Measurements from ENCODE around the gene ST3GAL2.
"Not testable (repeated sequence)": the region's sequence is repeated elsewhere in the genome, so short reads cannot be mapped to it uniquely, and the experiment has no call there.

The ST3GAL2 gene

DNA sequence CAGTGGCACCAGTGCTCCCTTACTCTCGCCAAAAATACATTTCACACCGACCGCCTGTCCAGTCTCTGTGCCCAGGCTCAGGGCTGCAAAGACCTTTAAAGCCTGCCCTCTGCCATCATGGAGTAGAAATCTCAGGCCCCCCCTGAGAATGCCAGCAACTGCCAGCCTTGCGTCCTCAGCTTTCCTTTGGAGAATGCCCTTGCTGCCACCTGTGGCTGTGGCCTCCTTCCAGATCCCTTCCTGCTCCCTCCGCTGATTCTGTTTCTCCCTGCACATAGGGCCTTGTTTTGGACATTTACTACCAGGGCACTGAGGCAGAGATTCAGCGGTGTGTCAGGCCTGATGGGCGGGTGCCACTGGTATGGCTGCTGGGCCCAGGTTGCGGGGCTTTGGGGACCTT, 28.7 kb upstream of the ST3GAL2 start:
- no peak for DNase-seq (ENCODE audit: low read depth, low spot score)

GRCh38 chr16:70467113-70467512, 28.2 kb upstream of the ST3GAL2 start:
- DNase-seq (ENCODE audit: low read depth, low spot score) = no peak

DNA sequence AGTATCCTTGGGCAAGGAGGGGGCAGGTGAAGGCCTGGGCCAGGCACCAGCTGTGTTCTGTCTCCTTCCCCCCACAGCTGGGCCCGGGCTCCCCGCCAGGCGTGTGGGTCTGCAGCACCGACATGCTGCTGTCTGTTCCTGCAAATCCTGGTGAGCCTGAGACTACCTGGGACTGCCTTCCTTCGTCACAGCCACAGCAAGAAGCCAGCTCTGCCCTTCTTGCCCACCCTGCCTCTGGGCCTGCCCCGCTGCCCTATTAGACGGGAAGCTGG, 27.8 kb upstream of the ST3GAL2 start:
- DNase-seq (ENCODE audit: low read depth, low spot score) = no peak

DNA sequence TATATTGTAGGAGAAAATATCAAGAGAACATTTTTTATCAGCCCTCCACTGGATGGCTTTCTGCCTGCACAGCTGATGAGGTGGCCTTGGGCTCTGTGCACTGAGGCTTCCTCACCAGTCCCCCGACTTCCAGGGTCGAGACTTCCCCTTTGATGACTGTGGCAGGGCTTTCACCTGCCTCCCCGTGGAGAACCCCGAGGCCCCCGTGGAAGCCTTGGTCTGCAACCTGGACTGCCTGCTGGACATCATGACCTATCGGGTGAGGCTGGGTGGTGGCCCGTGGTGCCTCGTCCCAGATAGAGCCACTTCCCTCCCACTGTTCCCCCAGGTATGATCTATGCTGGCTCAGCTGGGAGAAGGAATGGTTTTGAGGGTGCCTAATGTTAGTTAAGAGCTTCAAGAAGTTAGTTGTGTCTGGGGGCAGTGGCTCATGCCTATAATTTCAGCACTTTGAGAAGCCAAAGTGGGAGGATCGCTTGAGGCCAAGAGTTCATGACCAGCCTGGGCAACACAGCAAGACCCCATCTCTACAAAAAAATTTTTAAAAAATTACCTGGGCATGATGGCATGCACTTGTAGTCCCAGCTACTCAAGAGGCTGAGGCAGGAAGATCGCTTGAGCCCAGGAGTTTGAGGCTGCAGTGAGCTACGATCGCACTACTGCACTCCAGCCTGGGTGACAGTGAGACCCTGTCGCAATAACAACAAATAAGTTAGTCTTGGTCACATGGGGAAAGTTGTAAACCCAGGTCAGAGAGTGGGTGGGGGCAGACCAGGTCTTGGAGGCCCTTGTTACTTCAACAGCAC, 27.3 kb upstream of the ST3GAL2 start:
- DNase-seq (ENCODE audit: low read depth, low spot score) = no peak

- no peak for DNase-seq (ENCODE audit: low read depth, low spot score)
These were observed 24.3 kb upstream of the ST3GAL2 start for GRCh38 chr16:70463235-70463634.

- DNase-seq (ENCODE audit: low read depth, low spot score) = no peak
These were observed 21.9 kb upstream of the ST3GAL2 start for GRCh38 chr16:70460737-70461261.

- DNase-seq (ENCODE audit: low read depth, low spot score) = no peak
These were observed 18.7 kb upstream of the ST3GAL2 start for GRCh38 chr16:70457446-70458166.

DNA sequence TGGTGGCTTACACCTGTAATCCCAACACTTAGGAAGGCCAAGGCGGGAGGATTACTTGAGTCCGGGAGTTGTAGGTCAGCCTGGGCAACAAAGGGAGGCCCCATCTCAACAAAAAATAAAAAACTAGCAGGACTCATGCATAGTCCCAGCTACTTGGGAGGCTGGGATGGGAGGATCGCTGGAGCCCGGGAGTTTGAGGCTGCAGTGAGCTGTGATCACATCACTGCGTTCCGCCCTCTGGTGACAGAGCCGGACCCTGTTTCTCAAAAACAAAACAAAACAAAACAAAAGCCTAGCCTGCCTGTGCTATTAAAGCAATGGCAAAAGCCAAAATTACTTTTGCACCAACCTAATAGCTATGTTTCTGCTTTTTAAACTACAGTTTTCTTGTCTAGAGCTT, 17.0 kb upstream of the ST3GAL2 start:
- DNase-seq (ENCODE audit: low read depth, low spot score) = no peak

GRCh38 chr16:70454222-70455034, 15.5 kb upstream of the ST3GAL2 start, which contains the start of gene FCSK:
Gene FCSK (plus strand): TSS chr16:70454595. CDS start chr16:70463191, 8,596 bp downstream.
- DNase-seq (ENCODE audit: low read depth, low spot score) = peak; percentile 33

DNA sequence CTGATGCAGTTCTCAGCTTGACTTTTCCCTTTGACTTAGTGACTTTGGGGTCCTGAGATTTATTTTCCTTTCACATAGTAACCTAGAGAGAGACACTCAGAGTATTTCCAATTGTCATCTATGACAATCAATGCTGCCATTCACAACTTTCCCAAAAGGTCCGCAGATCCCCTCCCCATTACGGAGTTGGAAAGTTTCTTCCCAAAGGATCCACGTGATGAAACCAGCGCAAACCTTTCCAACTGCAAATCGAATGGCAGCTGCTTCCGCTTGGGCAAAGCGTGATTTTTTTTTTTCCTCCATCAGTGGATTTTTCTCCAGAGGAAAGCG, 15.0 kb upstream of the ST3GAL2 start:
- DNase-seq (ENCODE audit: low read depth, low spot score) = no peak

GRCh38 chr16:70453117-70453891, 14.4 kb upstream of the ST3GAL2 start:
- DNase-seq (ENCODE audit: low read depth, low spot score) = no peak

- DNase-seq (ENCODE audit: low read depth, low spot score) = not testable (repeated sequence)
These were observed 12.1 kb upstream of the ST3GAL2 start for GRCh38 chr16:70451004-70451340.

DNA sequence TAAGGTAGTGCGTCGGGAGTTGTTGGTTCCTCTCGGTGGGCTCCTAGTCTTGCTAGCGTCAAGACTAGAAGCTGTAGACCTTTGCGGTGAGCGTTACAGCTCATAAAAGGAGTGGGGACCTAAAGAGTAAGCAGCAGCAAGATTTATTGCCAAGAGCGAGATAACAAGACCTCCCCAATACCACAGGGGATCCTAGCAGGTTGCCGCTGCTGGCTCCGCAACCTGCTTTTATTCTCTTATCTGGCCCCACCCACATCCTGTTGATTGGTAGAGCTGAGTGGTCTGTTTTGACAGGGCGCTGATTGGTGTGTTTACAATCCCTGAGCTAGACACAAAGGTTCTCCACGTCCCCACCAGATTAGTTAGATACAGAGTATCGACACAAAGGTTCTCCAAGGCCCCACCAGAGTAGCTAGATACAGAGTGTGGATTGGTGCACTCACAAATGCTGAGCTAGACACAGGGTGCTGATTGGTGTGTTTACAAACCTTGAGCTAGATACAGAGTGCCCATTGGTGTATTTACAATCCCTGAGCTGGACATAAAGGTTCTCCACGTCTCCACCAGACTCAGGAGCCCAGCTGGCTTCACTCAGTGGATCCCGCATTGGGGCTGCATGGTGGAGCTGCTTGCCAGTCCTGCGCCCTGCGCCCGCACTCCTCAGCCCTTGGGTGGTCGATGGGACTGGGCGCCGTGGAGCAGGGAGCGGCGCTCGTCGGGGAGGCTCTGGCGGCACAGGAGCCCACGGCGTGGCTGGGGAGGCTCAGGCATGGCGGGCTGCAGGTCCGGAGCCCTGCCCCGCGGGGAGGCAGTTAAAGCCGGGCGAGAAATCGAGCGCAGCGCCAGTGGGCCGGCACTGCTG, 11.5 kb upstream of the ST3GAL2 start:
- DNase-seq (ENCODE audit: low read depth, low spot score) = not testable (repeated sequence)

DNA sequence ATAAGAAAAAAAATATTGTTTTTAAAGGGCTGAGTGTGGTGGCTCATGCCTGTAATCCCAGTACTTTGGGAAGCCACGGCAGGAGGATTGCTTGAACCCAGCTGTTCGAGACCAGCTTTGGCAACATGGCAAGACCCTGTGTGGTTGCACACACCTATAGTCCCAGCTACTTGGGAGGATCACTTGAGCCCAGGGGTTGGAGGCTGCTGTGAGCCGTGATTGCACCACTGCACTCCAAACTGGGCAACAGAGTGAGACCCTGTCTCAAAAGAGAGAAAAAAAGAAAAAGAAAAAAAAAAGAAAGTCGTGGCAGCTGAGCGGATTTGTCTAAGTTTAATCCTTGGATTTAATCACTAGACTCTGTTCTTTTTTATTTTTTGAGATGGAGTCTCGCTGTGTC, 9.2 kb upstream of the ST3GAL2 start:
- DNase-seq (ENCODE audit: low read depth, low spot score) = no peak

- DNase-seq (ENCODE audit: low read depth, low spot score) = no peak
These were observed 5.6 kb upstream of the ST3GAL2 start for GRCh38 chr16:70444249-70445063.

DNA sequence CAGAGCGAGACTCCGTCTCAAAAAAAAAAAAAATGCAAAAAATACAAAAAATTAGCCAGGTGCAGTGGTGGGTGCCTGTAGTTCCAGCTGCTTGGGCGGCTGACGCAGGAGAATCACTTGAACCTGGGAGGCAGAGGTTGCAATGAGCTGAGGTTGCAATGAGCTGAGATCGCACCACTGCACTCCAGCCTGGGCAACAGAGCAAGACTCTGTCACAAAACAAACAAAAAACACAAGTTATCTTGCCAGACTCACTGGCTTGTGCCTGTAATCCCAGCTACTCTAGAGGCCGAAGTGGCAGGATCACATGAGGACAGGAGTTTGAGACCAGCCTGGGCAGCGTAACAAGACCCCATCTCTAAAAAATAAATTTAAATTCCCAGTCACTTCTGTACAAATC, 3.4 kb upstream of the ST3GAL2 start:
- no peak for DNase-seq (ENCODE audit: low read depth, low spot score)

DNA sequence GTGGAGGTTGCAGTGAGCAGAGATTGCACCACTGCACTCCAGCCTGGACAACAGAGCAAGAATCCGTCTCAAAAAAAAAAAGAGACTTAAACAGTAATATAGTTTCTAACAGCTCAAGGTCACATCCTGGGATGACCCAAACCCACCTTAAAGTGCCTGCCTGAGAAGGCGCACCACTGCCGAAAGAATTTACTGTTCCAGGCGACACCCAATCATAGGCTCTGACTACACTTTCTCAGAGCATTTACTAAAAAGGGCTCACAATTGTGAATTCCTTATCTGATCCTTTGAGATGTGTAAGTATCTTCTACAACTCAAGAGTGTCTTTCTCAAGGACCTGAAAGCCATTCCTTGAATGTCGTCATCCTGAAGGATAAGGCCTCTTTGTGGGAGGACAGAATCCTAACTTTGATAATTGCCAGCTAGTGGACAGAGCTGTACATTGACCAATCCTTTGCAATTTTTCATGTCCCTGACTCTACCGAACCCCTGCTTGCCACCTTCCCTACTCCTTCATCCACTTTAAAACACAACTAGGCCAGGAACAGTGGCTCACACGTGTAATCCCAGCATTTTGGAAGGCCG, 2.6 kb upstream of the ST3GAL2 start:
- no peak for DNase-seq (ENCODE audit: low read depth, low spot score)

DNA sequence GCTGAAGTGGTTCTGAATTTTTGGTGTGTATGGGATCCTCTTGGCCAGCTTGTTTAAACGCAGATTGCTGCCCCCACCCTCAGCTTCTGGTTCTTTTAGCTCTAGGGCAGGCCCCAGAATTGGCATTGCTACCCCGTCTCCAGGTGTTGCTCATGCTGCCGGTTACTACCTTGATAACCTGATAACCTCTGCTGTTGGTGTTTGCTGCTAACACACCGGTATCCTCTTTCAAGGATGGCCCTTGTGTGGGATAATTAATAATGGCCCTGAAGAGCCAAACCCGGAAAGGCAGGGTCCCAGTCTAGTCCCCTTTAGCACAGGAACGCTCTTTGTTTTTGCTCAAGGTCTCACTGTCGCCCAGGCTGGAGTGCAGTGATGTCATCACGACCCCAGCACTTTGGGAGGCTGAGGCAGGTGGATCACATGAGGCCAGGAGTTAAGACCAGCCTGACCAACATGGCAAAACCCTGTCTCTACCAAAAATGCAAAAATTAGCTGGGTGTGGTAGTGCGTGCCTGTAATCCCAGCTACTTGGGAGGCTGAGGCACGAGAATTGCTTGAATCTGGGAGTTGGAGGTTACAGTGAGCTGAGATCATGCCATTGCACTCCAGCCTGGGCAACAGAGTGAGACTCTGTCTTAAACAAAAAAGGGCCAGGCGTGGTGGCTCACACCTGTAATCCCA, 1.3 kb upstream of the ST3GAL2 start:
- no peak for DNase-seq (ENCODE audit: low read depth, low spot score)

GRCh38 chr16:70438585-70438968, 323 bp downstream of the ST3GAL2 start:
- no peak for DNase-seq (ENCODE audit: low read depth, low spot score)

Data from activated CD4-positive, CD25-positive, alpha-beta regulatory T cell treated with anti-CD3 and anti-CD28 coated beads, Interleukin-2, amount 50 U/mL, for 16 hours (primary cell).